Activated T-helper 1 cell treated with Interleukin-2 at 50 U/mL for 16 hours (primary cell): ENCODE results near the gene ZNF816.
"Not testable (repeated sequence)": the region's sequence is repeated elsewhere in the genome, so short reads cannot be mapped to it uniquely, and the experiment has no call there.

Experiments used
- DNase-seq: peaks from one replicate; pipeline ENCODE4 v3.0.0-alpha.2; 2020; ENCODE audit warnings: low read depth

Gene ZNF816

DNA sequence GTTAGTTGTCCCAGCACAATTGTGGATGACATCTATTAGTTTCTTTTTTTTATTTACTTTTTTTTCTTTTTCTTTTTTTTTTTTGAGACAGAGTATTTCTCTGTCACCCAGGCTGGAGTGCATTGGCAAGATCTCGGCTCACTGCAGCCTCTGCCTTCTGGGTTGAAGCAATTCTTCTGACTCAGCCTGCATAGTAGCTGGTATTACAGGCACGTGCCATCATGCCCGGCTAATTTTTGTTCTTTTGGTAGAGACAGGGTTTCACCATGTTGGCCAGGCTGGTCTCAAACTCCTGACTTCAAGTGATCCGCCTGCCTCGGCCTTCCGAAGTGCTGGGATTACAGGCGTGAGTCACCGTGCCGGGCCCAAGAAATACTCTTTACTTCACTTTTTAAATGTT lies 38.0 kb downstream of the ZNF816 start:
- DNase-seq: not testable (repeated sequence)

GRCh38 chr19:52923778-52924593 lies 38.7 kb downstream of the ZNF816 start:
- DNase-seq: no peak

- DNase-seq: peak; percentile 76
Measured at GRCh38 chr19:52922841-52923777, 39.6 kb downstream of the ZNF816 start, which contains the start of gene ZNF888. TSS of gene ZNF888 (minus strand) at chr19:52923428. CDS start at chr19:52917873, 5,555 bp downstream.

GRCh38 chr19:52917531-52917930 lies 45.1 kb downstream of the ZNF816 start:
- no peak for DNase-seq

DNA sequence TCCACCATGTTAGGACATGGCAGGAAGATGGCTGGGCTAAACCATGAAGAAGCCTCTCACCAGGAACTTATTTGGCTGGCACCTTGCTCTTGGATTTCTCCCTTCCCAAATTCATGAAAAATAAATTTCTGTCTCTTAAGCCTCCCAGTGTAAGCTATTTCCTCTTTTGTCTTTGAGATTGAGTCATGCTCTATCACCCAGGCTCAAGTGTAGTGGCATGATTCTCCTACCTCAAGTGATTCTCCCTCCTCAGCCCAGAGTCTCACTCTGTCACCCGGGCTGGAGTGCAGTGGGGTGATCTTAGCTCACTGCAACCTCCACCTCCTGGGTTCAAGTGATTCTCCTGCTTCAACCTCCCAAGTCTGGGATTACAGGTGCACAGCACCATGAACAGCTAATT lies 52.0 kb downstream of the ZNF816 start:
- no peak for DNase-seq

DNA sequence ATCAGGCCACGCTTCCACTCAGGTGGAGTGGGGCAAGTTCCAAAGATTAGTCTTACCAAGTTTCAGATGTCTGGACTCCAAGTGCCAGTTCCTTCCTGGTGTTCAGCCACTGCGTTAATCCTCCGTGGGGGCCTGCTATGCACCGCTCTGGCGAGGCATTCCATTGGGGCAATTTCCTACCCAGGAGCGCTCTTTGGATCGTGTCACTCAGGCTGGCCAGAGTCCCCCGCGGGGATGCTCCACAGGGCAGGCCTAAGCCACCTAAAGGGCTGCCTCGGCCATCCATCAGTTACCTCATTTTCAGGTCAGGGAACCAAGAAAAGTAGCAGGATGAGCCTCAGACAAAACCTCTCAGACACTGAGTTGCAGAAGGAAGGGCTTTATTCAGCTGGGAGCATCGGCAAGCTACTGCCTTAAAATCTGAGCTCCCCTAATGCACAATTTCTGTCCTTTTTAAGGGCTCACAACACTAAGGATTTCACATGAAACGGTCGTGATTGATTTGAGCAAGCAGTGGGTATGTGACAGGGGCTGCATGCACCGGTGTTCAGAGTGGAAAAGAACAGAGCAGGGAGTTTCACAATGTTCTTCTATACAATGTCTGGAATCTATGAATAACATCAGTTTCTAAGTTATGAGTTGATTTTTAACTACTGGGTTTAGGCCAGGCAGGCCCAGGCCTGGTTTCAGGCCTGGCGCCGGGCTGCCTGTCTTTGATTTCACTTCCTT lies 58.5 kb downstream of the ZNF816 start:
- not testable (repeated sequence) for DNase-seq

- no peak for DNase-seq
Measured at GRCh38 chr19:52901842-52902241, 60.8 kb downstream of the ZNF816 start.
